Inflammatory macrophage (primary cell): ENCODE measurements around the gene GSTO2.

Experiments
- DNase-seq, 2 donors: peaks; one replicate each; pipeline ENCODE4 v3.0.0-alpha.2; 2020 to 2022

The GSTO2 gene

GRCh38 chr10:104253606-104254410 is 15.2 kb upstream of the GSTO2 start:
- DNase-seq, result peak in 1 of 2 donors; percentile 15

GRCh38 chr10:104254493-104255310 is 14.3 kb upstream of the GSTO2 start, which contains the start of gene GSTO1:
Gene GSTO1, plus strand, starts transcription at chr10:104254892. Its CDS starts 37 bp downstream, at chr10:104254929.
- DNase-seq, result peak; percentile 87 to 93

DNA sequence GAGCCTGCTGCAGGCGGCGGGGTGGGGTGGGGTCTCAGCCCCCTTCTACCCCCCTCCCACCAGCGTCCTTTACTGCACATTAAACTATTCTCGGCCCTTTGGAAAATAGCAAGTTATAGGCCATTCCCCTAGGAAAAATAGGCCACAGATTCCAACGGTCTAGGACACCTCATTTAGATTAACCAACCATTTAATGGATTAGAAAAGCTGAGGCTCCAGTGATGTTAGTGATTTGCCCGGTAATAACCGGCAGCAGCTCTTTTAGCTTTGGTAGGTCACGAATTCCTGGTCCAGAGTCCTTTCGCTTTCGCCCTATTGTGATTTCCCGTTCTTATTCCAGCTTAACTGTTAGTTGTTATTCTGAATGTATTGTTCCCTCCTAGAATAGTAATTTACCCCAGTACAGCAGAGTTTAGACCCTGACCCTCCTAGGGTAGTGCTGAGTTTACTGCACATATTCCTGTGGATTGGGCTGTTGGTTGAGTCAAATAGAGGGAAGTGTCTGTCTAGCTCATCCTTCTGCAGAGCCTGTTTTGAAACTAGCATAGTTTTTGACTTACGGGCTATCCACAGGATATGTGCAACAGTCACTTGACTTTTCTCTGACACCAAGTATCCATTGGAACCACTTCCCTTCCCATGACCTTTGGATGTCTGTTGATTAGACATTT is 13.5 kb upstream of the GSTO2 start:
- peak; percentile 93 for DNase-seq

GRCh38 chr10:104256335-104256961 is 12.5 kb upstream of the GSTO2 start:
- DNase-seq, result no peak

DNA sequence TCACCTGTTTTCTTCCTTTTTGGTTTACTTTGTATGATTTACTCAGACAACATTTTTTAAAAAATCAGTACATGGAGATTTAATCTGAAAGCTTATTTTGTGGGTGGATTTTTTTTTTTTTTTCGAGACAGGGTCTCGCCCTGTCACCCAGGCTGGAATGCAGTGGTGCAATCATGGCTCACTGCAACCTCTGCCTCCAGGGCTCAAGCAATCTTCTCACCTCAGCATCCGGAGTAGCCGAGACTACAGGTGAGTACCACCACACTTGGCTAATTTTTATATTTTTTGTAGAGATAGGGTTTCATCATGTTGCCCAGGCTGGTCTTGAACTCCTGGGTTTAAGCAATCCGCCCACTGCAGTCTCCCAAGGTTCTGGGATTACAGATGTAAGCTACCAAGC is 11.7 kb upstream of the GSTO2 start:
- DNase-seq, result peak in 1 of 2 donors; percentile 53

GRCh38 chr10:104258209-104258608 is 10.8 kb upstream of the GSTO2 start:
- no peak for DNase-seq

- DNase-seq, result no peak
These were observed 9.5 kb upstream of the GSTO2 start for GRCh38 chr10:104259456-104259855.

DNA sequence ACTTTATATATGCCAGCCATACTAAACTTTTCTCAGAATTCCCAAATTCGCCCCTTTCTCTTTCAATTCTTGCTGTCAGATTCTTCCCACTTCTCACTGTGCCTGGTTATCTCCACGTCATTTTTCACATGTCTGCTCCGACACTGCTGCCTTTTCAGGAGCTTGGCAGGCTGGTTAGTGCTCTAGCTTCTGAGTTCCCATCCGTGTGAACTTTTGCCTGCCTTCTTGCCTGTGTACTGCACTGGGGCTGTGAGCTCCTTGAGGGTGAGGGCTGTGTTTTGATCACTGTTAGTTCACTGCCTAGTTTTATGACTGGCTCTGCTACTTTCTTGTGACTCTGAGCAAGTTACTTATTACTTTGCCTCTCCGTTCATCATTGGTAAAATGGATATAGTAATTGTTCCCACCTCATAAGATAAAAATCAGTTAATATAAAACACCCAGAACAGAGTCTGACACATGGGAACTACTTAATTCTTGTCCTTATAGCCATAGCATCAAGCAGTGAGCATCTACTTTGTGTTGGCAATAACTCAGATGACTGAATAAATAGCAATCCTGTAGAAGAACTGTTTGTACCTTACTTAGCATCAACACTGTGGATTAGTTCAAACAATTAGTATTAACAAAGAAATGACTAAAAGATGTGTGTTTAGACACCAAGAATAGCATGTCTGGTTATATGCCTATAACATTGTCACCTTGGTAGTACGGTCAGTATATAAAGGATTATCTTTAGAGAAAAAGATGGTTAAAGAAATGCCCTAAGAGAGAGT is 8.8 kb upstream of the GSTO2 start:
- DNase-seq, result no peak

- peak; percentile 60 to 69 for DNase-seq
These were observed 8.2 kb upstream of the GSTO2 start for GRCh38 chr10:104260775-104261115.

- DNase-seq, result no peak
These were observed 6.9 kb upstream of the GSTO2 start for GRCh38 chr10:104262055-104262454.

GRCh38 chr10:104264783-104265182 is 4.2 kb upstream of the GSTO2 start:
- no peak for DNase-seq

DNA sequence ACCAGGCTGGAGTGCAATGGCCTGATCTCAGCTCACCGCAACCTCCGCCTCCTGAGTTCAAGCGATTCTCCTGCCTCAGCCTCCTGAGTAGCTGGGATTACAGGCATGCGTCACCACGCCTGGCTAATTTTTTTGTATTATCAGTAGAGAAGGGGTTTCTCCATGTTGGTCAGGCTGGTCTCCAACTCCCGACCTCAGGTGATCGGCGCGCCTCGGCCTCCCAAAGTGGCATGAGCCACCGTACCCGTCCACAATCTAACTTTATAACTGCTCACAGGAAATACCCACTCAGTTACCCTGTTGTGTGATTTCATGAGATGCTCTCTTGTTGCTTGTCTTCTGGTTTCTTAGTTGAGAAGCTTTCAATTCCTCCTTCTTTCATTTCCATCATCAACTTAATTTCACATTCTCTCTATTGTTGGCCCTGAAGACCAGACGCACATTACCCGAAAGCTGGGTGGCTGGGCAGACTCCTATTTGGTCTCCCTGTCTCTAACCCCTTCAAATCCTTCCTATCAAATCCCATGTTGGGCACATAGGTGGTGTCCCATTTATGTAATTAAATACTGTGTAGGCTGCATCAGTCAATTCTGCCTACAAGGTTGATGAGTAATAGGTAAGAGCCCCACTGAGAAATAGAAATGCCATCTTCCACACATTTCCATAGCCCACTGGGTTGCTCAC is 1.1 kb upstream of the GSTO2 start:
- DNase-seq, result no peak

GRCh38 chr10:104268405-104268712 is 625 bp upstream of the GSTO2 start:
- DNase-seq, result peak in 1 of 2 donors; percentile 33

GRCh38 chr10:104273286-104273685 is 4.3 kb downstream of the GSTO2 start:
- no peak for DNase-seq

DNA sequence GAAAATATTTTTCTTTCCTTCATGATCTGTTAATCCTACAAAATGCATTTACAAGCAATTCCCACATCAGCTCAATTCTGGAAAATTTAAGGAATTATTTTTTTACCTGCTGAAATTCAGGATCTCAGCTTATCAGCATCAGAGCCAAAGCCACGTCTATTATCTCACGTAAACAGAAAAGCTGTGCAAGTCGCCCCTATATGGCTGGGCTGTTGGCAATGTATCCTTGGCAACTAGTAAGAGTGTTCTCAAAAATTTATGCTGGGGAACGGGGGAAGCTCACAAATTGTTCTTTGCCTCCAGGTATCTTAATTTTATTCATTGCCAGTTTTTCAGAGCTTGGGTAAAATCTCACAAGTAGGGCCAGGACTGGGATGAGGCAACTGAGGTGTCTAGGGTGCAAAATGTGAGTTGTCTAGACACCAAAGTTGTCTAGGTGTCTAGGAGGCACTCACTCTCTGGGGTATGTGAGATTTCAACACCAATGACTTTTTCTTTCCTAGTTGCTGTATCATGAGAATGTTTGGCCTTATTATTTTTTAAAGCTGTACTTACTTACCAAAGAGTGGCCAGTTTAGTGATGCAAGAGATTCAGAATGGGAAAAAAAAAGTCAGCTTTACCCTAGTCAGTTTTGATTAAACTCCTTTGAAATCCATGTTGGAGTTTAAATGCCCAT is 5.1 kb downstream of the GSTO2 start:
- no peak for DNase-seq

- peak in 1 of 2 donors; percentile 26 for DNase-seq
These were observed 6.1 kb downstream of the GSTO2 start for GRCh38 chr10:104274762-104275721.

DNA sequence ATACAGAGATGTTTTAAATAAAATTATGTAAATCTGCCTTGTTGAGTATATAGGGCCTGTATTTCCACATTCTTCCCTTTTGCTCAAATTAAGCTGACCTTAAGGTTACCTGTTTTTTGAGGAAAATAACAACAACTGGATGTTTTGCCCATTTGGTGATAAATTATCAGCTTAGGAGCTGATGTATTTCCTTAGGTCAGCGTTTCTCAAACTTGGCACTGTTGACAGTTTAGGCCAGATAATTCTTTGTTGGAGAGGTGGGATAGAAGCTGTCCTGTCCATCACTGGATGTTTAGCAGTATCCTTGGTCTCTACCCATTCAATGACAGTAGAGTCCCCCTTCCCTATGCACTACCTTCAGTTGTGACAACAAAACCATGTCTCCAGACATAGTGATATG is 7.2 kb downstream of the GSTO2 start:
- no peak for DNase-seq

GRCh38 chr10:104277785-104278184 is 8.8 kb downstream of the GSTO2 start:
- no peak for DNase-seq

DNA sequence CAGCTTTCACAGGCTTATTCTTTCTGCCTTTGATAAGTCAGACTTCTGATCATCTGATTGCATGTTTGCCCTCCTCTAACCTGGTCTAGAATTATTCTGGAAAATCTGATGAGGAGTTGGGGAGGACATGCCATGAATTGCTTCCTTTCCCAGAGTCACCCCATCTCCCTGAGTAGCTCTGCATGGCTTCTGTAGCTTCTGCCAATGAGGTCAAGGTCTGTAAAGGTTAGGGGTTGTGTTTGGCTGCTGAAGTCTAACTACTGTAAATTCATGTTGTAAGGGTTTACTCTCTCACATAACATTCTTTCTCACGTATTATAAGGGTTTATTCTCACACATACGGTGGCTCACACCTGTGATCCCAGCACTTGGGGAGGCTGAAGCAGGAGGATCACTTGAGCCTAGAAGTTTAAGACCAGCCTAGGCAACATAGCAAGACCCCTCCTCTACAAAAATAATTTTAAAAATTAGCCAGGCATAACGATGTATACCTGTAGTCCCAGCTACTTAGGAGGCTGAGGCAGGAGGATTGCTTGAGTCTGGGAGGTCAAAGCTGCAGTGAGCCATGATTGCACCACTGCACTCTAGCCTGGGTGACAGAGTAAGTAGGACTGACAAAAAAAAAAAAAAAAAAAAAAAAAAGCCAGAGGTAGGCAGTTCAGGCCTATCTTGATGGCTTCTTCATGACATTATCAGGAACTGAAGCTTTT is 10.7 kb downstream of the GSTO2 start:
- DNase-seq, result no peak
